SK-N-SH treated with all-trans-retinoic acid at 6 μM for 48 hours (cell line): ENCODE measurements around the gene PCSK5.
"Not testable (repeated sequence)": the region's sequence is repeated elsewhere in the genome, so short reads cannot be mapped to it uniquely, and the experiment has no call there.

ENCODE experiments used
- ATAC-seq: fragments of 200-7000 bp; cut with Tn5 transposase; 3 replicates; pipeline ENCODE4 v1.9.1; 2020; ENCODE audit warnings: mild to moderate bottlenecking, moderate library complexity
- ARNTL ChIP-seq: fragments of 450-650 bp; formaldehyde crosslinking; IDR thresholded peaks from 2 replicates; pipeline ENCODE4 v1.5.0; 2020; ENCODE audit warnings: low read depth, mild to moderate bottlenecking, moderate library complexity, borderline replicate concordance
- BACH2 ChIP-seq: fragments of 250-450 bp; sonication (Bioruptor Pico); IDR thresholded peaks from 2 replicates; pipeline ENCODE4 v1.9.0; 2021; ENCODE audit warnings: mild to moderate bottlenecking, borderline replicate concordance
- CSDC2 ChIP-seq: fragments of 250-450 bp; sonication (Bioruptor Pico); IDR thresholded peaks from 2 replicates; pipeline ENCODE4 v1.5.0; 2020; ENCODE audit warnings: mild to moderate bottlenecking, moderate library complexity
- ESRRG ChIP-seq: fragments of 250-450 bp; sonication (Bioruptor Pico); IDR thresholded peaks from 2 replicates; pipeline ENCODE4 v1.6.1; 2021; ENCODE audit warnings: mild to moderate bottlenecking
- GLIS3 ChIP-seq: fragments of 250-450 bp; sonication (Bioruptor Pico); IDR thresholded peaks from 2 replicates; pipeline ENCODE4 v1.5.0; 2020; ENCODE audit warnings: mild to moderate bottlenecking, moderate library complexity
- ISL1 ChIP-seq: fragments of 250-450 bp; sonication (Bioruptor Pico); IDR thresholded peaks from 2 replicates; pipeline ENCODE4 v2.1.2; 2022; ENCODE audit warnings: mild to moderate bottlenecking, moderate library complexity
- PPARA ChIP-seq: fragments of 250-450 bp; sonication (Bioruptor Pico); IDR thresholded peaks from 2 replicates; pipeline ENCODE4 v1.5.0; 2020; ENCODE audit warnings: mild to moderate bottlenecking, borderline replicate concordance
- SNAI2 ChIP-seq: fragments of 250-450 bp; sonication (Bioruptor Pico); IDR thresholded peaks from 2 replicates; pipeline ENCODE4 v1.5.0; 2020; ENCODE audit warnings: mild to moderate bottlenecking, moderate library complexity
- TCF4 ChIP-seq: fragments of 250-450 bp; sonication (Bioruptor Pico); IDR thresholded peaks from 2 replicates; pipeline ENCODE4 v1.8.0; 2021; ENCODE audit warnings: mild to moderate bottlenecking, moderate library complexity, borderline replicate concordance
- TOX ChIP-seq: fragments of 250-450 bp; sonication (Bioruptor Pico); IDR thresholded peaks from 2 replicates; pipeline ENCODE4 v1.8.0; 2021; ENCODE audit warnings: mild to moderate bottlenecking, moderate library complexity, borderline replicate concordance
- ZC3H10 ChIP-seq: fragments of 250-450 bp; sonication (Bioruptor Pico); IDR thresholded peaks from 2 replicates; pipeline ENCODE4 v1.5.1; 2021; ENCODE audit warnings: mild to moderate bottlenecking, moderate library complexity
- ZFP3 ChIP-seq: fragments of 250-450 bp; sonication (Bioruptor Pico); IDR thresholded peaks from 2 replicates; pipeline ENCODE4 v1.5.0; 2020; ENCODE audit warnings: mild to moderate bottlenecking, moderate library complexity
- ZFP30 ChIP-seq: fragments of 450-650 bp; formaldehyde crosslinking; IDR thresholded peaks from 2 replicates; pipeline ENCODE4 v1.5.0; 2022; ENCODE audit warnings: mild to moderate bottlenecking, moderate library complexity
- ZNF565 ChIP-seq: fragments of 450-650 bp; formaldehyde crosslinking; conservative IDR thresholded peaks from 2 replicates; pipeline ENCODE4 v1.5.0; 2020; ENCODE audit warnings: low read depth, mild to moderate bottlenecking, moderate library complexity
- ZNF70 ChIP-seq: fragments of 450-650 bp; formaldehyde crosslinking; IDR thresholded peaks from 2 replicates; pipeline ENCODE4 v1.5.0; 2020; ENCODE audit warnings: mild to moderate bottlenecking, moderate library complexity
- ZNF8 ChIP-seq: fragments of 450-650 bp; formaldehyde crosslinking; IDR thresholded peaks from 2 replicates; pipeline ENCODE4 v1.5.0; 2020; ENCODE audit warnings: mild to moderate bottlenecking, moderate library complexity
- TF ChIP-seq, protein P1 (sequence below): fragments of 250-450 bp; sonication (Bioruptor Pico); IDR thresholded peaks from 2 replicates; pipeline ENCODE4 v1.5.1; 2021; ENCODE audit warnings: mild to moderate bottlenecking, moderate library complexity
- TF ChIP-seq, protein P2 (sequence below): fragments of 250-450 bp; sonication (Bioruptor Pico); IDR thresholded peaks from 2 replicates; pipeline ENCODE4 v1.5.0; 2020; ENCODE audit warnings: mild to moderate bottlenecking, moderate library complexity
- TF ChIP-seq, protein P3 (sequence below): fragments of 250-450 bp; sonication (Bioruptor Pico); IDR thresholded peaks from 2 replicates; pipeline ENCODE4 v1.5.1; 2020; ENCODE audit warnings: low read depth, mild to moderate bottlenecking, moderate library complexity
- TF ChIP-seq, protein P4 (sequence below): fragments of 250-450 bp; sonication (Bioruptor Pico); IDR thresholded peaks from 2 replicates; pipeline ENCODE4 v1.8.0; 2020; ENCODE audit warnings: mild to moderate bottlenecking, moderate library complexity, borderline replicate concordance
- TF ChIP-seq, protein P5 (sequence below): fragments of 250-450 bp; sonication (Bioruptor Pico); IDR thresholded peaks from 2 replicates; pipeline ENCODE4 v1.8.0; 2021; ENCODE audit warnings: low read depth, mild to moderate bottlenecking, moderate library complexity, borderline replicate concordance

The PCSK5 gene

DNA sequence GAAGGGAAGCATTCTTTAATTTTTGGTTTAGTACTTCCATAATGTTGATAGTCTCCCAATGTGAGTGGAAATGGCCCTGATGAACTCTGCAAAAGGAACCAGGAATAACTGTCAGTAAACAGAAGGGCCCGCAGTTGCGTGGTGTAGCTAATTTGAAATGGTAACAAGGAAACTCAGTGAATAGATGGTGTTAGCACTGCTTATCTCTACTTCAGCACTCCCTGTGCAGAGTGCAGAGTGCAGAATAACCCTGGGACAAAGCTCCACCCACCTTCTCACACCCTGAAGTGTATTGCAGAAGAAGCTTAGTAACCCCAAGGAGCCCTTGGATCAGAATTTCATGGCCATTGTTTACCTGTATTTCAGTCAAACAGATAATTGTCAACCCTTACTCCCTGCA lies 158.9 kb downstream of the PCSK5 start:
- TF ChIP-seq ISL1 (CRISPR knock-in tag) (no peak), SNAI2 (CRISPR knock-in tag) (no peak), ESRRG (CRISPR knock-in tag) (no peak), TOX (CRISPR knock-in tag) (no peak), ZNF565 (CRISPR knock-in tag) (no peak), CSDC2 (CRISPR knock-in tag) (no peak), TCF4 (CRISPR knock-in tag) (no peak), ZFP3 (CRISPR knock-in tag) (no peak), ARNTL (CRISPR knock-in tag) (no peak), BACH2 (CRISPR knock-in tag) (no peak), GLIS3 (no peak)
- TF ChIP-seq, protein P1, sequence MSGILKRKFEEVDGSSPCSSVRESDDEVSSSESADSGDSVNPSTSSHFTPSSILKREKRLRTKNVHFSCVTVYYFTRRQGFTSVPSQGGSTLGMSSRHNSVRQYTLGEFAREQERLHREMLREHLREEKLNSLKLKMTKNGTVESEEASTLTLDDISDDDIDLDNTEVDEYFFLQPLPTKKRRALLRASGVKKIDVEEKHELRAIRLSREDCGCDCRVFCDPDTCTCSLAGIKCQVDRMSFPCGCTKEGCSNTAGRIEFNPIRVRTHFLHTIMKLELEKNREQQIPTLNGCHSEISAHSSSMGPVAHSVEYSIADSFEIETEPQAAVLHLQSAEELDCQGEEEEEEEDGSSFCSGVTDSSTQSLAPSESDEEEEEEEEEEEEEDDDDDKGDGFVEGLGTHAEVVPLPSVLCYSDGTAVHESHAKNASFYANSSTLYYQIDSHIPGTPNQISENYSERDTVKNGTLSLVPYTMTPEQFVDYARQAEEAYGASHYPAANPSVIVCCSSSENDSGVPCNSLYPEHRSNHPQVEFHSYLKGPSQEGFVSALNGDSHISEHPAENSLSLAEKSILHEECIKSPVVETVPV = no peak
- TF ChIP-seq, protein P2, sequence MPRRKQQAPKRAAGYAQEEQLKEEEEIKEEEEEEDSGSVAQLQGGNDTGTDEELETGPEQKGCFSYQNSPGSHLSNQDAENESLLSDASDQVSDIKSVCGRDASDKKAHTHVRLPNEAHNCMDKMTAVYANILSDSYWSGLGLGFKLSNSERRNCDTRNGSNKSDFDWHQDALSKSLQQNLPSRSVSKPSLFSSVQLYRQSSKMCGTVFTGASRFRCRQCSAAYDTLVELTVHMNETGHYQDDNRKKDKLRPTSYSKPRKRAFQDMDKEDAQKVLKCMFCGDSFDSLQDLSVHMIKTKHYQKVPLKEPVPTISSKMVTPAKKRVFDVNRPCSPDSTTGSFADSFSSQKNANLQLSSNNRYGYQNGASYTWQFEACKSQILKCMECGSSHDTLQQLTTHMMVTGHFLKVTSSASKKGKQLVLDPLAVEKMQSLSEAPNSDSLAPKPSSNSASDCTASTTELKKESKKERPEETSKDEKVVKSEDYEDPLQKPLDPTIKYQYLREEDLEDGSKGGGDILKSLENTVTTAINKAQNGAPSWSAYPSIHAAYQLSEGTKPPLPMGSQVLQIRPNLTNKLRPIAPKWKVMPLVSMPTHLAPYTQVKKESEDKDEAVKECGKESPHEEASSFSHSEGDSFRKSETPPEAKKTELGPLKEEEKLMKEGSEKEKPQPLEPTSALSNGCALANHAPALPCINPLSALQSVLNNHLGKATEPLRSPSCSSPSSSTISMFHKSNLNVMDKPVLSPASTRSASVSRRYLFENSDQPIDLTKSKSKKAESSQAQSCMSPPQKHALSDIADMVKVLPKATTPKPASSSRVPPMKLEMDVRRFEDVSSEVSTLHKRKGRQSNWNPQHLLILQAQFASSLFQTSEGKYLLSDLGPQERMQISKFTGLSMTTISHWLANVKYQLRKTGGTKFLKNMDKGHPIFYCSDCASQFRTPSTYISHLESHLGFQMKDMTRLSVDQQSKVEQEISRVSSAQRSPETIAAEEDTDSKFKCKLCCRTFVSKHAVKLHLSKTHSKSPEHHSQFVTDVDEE (CRISPR knock-in tag) = no peak
- TF ChIP-seq, protein P3, sequence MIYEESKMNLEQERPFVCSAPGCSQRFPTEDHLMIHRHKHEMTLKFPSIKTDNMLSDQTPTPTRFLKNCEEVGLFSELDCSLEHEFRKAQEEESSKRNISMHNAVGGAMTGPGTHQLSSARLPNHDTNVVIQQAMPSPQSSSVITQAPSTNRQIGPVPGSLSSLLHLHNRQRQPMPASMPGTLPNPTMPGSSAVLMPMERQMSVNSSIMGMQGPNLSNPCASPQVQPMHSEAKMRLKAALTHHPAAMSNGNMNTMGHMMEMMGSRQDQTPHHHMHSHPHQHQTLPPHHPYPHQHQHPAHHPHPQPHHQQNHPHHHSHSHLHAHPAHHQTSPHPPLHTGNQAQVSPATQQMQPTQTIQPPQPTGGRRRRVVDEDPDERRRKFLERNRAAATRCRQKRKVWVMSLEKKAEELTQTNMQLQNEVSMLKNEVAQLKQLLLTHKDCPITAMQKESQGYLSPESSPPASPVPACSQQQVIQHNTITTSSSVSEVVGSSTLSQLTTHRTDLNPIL (CRISPR knock-in tag) = no peak

DNA sequence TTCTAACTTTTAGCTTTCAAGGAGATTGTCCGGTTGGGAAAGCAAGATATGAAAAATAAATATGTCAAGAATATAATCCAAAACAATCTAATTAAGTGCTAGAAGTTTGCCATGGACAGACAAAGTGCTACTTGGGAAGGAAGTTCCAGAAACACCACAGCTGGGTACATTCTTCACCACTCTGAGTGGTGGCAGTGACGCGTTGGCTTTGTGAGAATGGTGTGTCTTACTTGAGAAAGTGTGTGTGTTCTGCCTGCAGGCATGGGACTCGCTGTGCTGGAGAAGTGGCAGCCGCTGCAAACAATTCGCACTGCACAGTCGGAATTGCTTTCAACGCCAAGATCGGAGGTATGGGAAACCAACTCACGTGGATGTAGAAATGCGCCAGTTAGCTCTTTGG lies 177.2 kb downstream of the PCSK5 start:
- TF ChIP-seq ZFP30 (CRISPR knock-in tag) = no peak
- TF ChIP-seq TOX (CRISPR knock-in tag) = no peak
- no peak for TF ChIP-seq SNAI2 (CRISPR knock-in tag)
- TF ChIP-seq, protein P1 = no peak
- no peak for TF ChIP-seq ZNF8 (CRISPR knock-in tag)
- TF ChIP-seq, protein P2 (CRISPR knock-in tag) = no peak

More for the DNA sequence above, 158.9 kb downstream of the PCSK5 start:
- no peak for ATAC-seq

DNA sequence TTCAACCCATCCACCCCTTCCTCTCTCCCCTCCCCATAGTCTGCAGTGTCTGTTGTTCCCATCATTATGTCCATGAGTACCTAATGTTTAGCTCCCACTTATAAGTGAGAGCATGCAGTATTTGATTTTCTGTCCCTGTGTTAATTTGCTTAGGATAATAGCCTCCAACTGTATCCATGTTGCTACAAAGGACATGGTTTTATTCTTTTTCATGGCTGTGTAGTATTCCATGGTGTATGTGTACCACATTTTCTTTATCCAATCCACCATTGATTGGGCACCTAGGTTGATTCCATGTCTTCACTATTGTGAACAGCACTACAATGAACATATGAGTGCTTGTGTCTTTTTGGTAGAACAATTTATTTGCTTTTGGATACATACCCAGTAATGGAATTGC lies 187.1 kb downstream of the PCSK5 start:
- TF ChIP-seq ZFP30 (CRISPR knock-in tag) = no peak
- no peak for TF ChIP-seq ESRRG (CRISPR knock-in tag)
- no peak for TF ChIP-seq SNAI2 (CRISPR knock-in tag)
- no peak for ATAC-seq

More for the DNA sequence above, 177.2 kb downstream of the PCSK5 start:
- ATAC-seq = no peak

DNA sequence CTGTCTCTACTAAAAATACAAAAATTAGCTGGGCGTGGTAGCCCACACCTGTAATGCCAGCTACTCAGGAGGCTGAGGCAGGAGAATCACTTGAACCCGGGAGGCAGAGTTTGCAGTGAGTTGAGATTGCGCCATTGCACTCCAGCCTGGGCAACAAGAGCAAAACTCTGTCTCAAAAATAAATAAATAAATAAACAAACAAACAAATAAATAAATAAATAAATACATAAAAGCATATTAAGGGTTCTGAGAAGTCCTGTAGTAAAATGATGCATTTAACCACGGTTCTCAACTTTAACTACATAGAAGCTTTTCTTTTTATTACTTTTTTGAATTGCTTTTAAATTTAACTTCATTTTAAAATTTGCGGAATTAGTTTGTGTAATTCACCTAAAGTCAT lies 190.8 kb downstream of the PCSK5 start:
- not testable (repeated sequence) for ATAC-seq

DNA sequence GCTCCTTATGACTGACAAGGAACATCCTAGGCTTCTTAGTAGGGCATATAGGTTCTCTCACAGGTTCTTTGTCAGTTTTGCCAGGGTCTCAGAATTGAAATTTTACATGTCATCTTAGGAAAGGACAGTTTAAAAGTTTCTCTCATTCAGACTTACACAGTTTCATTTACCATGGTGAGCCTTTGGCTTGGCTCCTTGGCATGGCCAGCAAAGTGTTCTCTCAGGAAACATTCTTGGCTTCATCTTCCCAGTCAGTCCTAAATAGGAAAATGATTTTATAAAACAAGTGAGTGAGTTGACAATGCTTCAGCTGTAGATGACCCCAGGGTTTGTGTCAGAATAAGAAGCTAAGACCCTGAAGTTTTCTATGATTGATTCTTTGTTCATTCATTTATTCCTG lies 191.6 kb downstream of the PCSK5 start:
- ATAC-seq = no peak
- TF ChIP-seq GLIS3 (no peak), ZNF70 (CRISPR knock-in tag) (no peak), TOX (CRISPR knock-in tag) (no peak), ZC3H10 (no peak), PPARA (CRISPR knock-in tag) (no peak), ZFP30 (CRISPR knock-in tag) (no peak), CSDC2 (CRISPR knock-in tag) (no peak)
- TF ChIP-seq, protein P4, sequence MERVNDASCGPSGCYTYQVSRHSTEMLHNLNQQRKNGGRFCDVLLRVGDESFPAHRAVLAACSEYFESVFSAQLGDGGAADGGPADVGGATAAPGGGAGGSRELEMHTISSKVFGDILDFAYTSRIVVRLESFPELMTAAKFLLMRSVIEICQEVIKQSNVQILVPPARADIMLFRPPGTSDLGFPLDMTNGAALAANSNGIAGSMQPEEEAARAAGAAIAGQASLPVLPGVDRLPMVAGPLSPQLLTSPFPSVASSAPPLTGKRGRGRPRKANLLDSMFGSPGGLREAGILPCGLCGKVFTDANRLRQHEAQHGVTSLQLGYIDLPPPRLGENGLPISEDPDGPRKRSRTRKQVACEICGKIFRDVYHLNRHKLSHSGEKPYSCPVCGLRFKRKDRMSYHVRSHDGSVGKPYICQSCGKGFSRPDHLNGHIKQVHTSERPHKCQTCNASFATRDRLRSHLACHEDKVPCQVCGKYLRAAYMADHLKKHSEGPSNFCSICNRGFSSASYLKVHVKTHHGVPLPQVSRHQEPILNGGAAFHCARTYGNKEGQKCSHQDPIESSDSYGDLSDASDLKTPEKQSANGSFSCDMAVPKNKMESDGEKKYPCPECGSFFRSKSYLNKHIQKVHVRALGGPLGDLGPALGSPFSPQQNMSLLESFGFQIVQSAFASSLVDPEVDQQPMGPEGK (CRISPR knock-in tag) = no peak
- TF ChIP-seq, protein P5, sequence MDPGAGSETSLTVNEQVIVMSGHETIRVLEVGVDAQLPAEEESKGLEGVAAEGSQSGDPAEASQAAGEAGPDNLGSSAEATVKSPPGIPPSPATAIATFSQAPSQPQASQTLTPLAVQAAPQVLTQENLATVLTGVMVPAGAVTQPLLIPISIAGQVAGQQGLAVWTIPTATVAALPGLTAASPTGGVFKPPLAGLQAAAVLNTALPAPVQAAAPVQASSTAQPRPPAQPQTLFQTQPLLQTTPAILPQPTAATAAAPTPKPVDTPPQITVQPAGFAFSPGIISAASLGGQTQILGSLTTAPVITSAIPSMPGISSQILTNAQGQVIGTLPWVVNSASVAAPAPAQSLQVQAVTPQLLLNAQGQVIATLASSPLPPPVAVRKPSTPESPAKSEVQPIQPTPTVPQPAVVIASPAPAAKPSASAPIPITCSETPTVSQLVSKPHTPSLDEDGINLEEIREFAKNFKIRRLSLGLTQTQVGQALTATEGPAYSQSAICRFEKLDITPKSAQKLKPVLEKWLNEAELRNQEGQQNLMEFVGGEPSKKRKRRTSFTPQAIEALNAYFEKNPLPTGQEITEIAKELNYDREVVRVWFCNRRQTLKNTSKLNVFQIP = no peak
